Measurements from ENCODE around the gene DNAAF9.

The DNAAF9 gene

GRCh38 chr20:3383878-3384495 is 23.5 kb downstream of the DNAAF9 start:
- no peak for TF ChIP-seq EZH2phosphoT487 (conservative IDR thresholded peaks at IDR 0.05; ENCODE audit: low read length)
- TF ChIP-seq CTCF (IDR thresholded peaks at IDR 0.05; ENCODE audit: insufficient read depth, low read length, poor library complexity, severe bottlenecking) = no peak
- Histone ChIP-seq H3F3A (ENCODE audit: insufficient read depth) (no peaks in the 10 kb centered on the region), H3K79me2 (ENCODE audit: insufficient read depth, low read length) (no peaks in the 10 kb centered on the region), H3K9ac (ENCODE audit: low read length) (no peak overlapping the region), H3K36me3 (ENCODE audit: low read length) (no peaks in the 10 kb centered on the region), H3K27ac (ENCODE audit: low read depth, low read length) (no peak overlapping the region), H3K27me3 (ENCODE audit: low read length) (no peaks in the 10 kb centered on the region), H3K9me2 (replicated peaks; ENCODE audit: insufficient read depth, low read length) (no peaks in the 10 kb centered on the region), H2AFZ (ENCODE audit: low read depth, low read length, severe bottlenecking) (no peak overlapping the region), H3K9me3 (ENCODE audit: insufficient read depth, low read length) (no peaks in the 10 kb centered on the region), H3K4me3 (ENCODE audit: insufficient read depth, low read length, poor library complexity, severe bottlenecking) (no peak overlapping the region), H3K4me2 (ENCODE audit: low read depth, low read length, poor library complexity, severe bottlenecking) (no peak overlapping the region), H4K20me1 (ENCODE audit: low read depth, low read length) (no peaks in the 10 kb centered on the region)

GRCh38 chr20:3382836-3383235 is 24.6 kb downstream of the DNAAF9 start:
- Histone ChIP-seq H3K4me2 (ENCODE audit: low read depth, low read length, poor library complexity, severe bottlenecking) (no peak overlapping the region), H3K9me2 (replicated peaks; ENCODE audit: insufficient read depth, low read length) (no peaks in the 10 kb centered on the region), H3K9me3 (ENCODE audit: insufficient read depth, low read length) (no peaks in the 10 kb centered on the region), H3F3A (ENCODE audit: insufficient read depth) (no peaks in the 10 kb centered on the region), H2AFZ (ENCODE audit: low read depth, low read length, severe bottlenecking) (no peak overlapping the region), H3K27ac (ENCODE audit: low read depth, low read length) (no peak overlapping the region), H4K20me1 (ENCODE audit: low read depth, low read length) (no peaks in the 10 kb centered on the region), H3K79me2 (ENCODE audit: insufficient read depth, low read length) (no peaks in the 10 kb centered on the region), H3K36me3 (ENCODE audit: low read length) (no peaks in the 10 kb centered on the region), H3K27me3 (ENCODE audit: low read length) (no peaks in the 10 kb centered on the region), H3K9ac (ENCODE audit: low read length) (no peak overlapping the region), H3K4me3 (ENCODE audit: insufficient read depth, low read length, poor library complexity, severe bottlenecking) (no peak overlapping the region)
- TF ChIP-seq CTCF (IDR thresholded peaks at IDR 0.05; ENCODE audit: insufficient read depth, low read length, poor library complexity, severe bottlenecking) (no peak), EZH2phosphoT487 (conservative IDR thresholded peaks at IDR 0.05; ENCODE audit: low read length) (no peak)

GRCh38 chr20:3380228-3381070 is 27.0 kb downstream of the DNAAF9 start:
- Histone ChIP-seq H3K4me2 (ENCODE audit: low read depth, low read length, poor library complexity, severe bottlenecking) (no peak overlapping the region), H4K20me1 (ENCODE audit: low read depth, low read length) (no peaks in the 10 kb centered on the region), H3K9me3 (ENCODE audit: insufficient read depth, low read length) (no peaks in the 10 kb centered on the region), H3K27ac (ENCODE audit: low read depth, low read length) (no peak overlapping the region), H3K27me3 (ENCODE audit: low read length) (no peaks in the 10 kb centered on the region; the same call in 1 of the 2 replicates), H3F3A (ENCODE audit: insufficient read depth) (no peaks in the 10 kb centered on the region), H3K4me3 (ENCODE audit: insufficient read depth, low read length, poor library complexity, severe bottlenecking) (no peak overlapping the region), H3K36me3 (ENCODE audit: low read length) (no peaks in the 10 kb centered on the region), H3K79me2 (ENCODE audit: insufficient read depth, low read length) (no peaks in the 10 kb centered on the region), H3K9ac (ENCODE audit: low read length) (no peak overlapping the region), H2AFZ (ENCODE audit: low read depth, low read length, severe bottlenecking) (no peak overlapping the region), H3K9me2 (replicated peaks; ENCODE audit: insufficient read depth, low read length) (no peaks in the 10 kb centered on the region)
- TF ChIP-seq EZH2phosphoT487 (conservative IDR thresholded peaks at IDR 0.05; ENCODE audit: low read length) (no peak), CTCF (IDR thresholded peaks at IDR 0.05; ENCODE audit: insufficient read depth, low read length, poor library complexity, severe bottlenecking) (no peak)
